Endothelial cell of umbilical vein (primary cell): ENCODE measurements around the gene GALNT17. TPM values are rescaled to one million over a fixed set of nuclear protein-coding genes. Genes with fewer than 3 reads are reported as not detected.

Experiments
- BruUV-seq: library from RNA; stranded (reverse); fragments of 400-500 nt; replicated peaks from 2 replicates; lab custom pipeline; 2021; lab: Mats Ljungman, UMichigan
- CTCF ChIA-PET: fragments of 300-600, 350-600 bp; sonication (Branson Sonifier 250); formaldehyde crosslinking; loops from one replicate; lab custom pipeline; 2021; ENCODE audit warnings: antibody characterized with exemption, inconsistent platforms; lab: Charles Lee
- POLR2A ChIA-PET: fragments of 300-600, 350-600 bp; sonication (Branson Sonifier 250); formaldehyde crosslinking; loops from one replicate; lab custom pipeline; 2021; ENCODE audit warnings: antibody characterized with exemption, inconsistent platforms; lab: Charles Lee
- DNase-seq: peaks from one replicate; pipeline ENCODE4 v3.0.0-alpha.2; 2011; ENCODE audit warnings: low read depth, low spot score
- FAIRE-seq: peaks from 2 replicates; lab custom pipeline; 2011; peaks lifted over from hg19 to GRCh38; lab: Jason Lieb, UNC
- H2AFZ ChIP-seq: 2 replicates; pipeline ENCODE4 v1.6.0; 2012; ENCODE audit warnings: low read depth, low read length, control low read depth, inconsistent platforms
- H3K27ac ChIP-seq: 2 replicates; pipeline ENCODE4 v1.5.1; 2011; ENCODE audit warnings: low read depth, mild to moderate bottlenecking, control low read depth, low read length, moderate library complexity; ENCODE audit not compliant: insufficient read depth
- H3K27me3 ChIP-seq, 2 experiments: 2 replicates each; pipeline versions ENCODE4 v1.6.0 to v1.6.1; 2011; ENCODE audit warnings: low read length in 2 of 2, mixed read lengths in 1 of 2; ENCODE audit not compliant: control insufficient read depth in 2 of 2, insufficient read depth in 2 of 2
- H3K36me3 ChIP-seq, 2 experiments: 2 replicates in 1 of 2; 3 replicates in 1 of 2; pipeline ENCODE4 v1.5.1; 2011; ENCODE audit warnings: low read length in 2 of 2, mild to moderate bottlenecking in 1 of 2, moderate library complexity in 1 of 2; ENCODE audit not compliant: control insufficient read depth in 2 of 2, insufficient read depth in 2 of 2; ENCODE audit errors: extremely low read depth in 1 of 2
- H3K4me1 ChIP-seq: 3 replicates; pipeline ENCODE4 v1.5.1; 2011; ENCODE audit warnings: mild to moderate bottlenecking, low read length; ENCODE audit not compliant: control insufficient read depth, insufficient read depth; ENCODE audit errors: extremely low read depth
- H3K4me2 ChIP-seq: 2 replicates; pipeline ENCODE4 v1.6.1; 2011; ENCODE audit warnings: low read length, control low read depth, mixed read lengths; ENCODE audit not compliant: insufficient read depth
- H3K4me3 ChIP-seq, 3 experiments: fragments of 200-600 bp in 1 of 3; sonication (generic), shearing (Covaris generic) in 1 of 3; replicated peaks in 1 of 3; 2 replicates each; pipeline ENCODE4 v1.5.1; 2011 to 2016; ENCODE audit warnings: control low read depth in 3 of 3, low read length in 3 of 3, mild to moderate bottlenecking in 2 of 3, inconsistent platforms in 1 of 3, low read depth in 1 of 3, moderate library complexity in 1 of 3; ENCODE audit not compliant: insufficient read depth in 1 of 3
- H3K79me2 ChIP-seq: 2 replicates; pipeline ENCODE4 v1.6.0; 2012; ENCODE audit warnings: low read length, inconsistent platforms; ENCODE audit not compliant: control insufficient read depth, insufficient read depth
- H3K9ac ChIP-seq: replicated peaks from 2 replicates; pipeline ENCODE3; 2011; ENCODE audit warnings: low read length, control low read depth; ENCODE audit not compliant: insufficient read depth; ENCODE audit errors: extremely low read depth
- H3K9me1 ChIP-seq: replicated peaks from 3 replicates; pipeline ENCODE4 v1.6.0; 2011; ENCODE audit warnings: mild to moderate bottlenecking, low read length; ENCODE audit not compliant: control insufficient read depth, insufficient read depth; ENCODE audit errors: extremely low read depth
- H3K9me3 ChIP-seq: replicated peaks from 2 replicates; pipeline ENCODE4 v1.5.1; 2012; ENCODE audit warnings: low read length, inconsistent platforms; ENCODE audit not compliant: control insufficient read depth, insufficient read depth
- H4K20me1 ChIP-seq: replicated peaks from 2 replicates; pipeline ENCODE3; 2011; ENCODE audit warnings: mild to moderate bottlenecking, low read length; ENCODE audit not compliant: control insufficient read depth, insufficient read depth; ENCODE audit errors: extremely low read depth
- EZH2 ChIP-seq: IDR thresholded peaks from 2 replicates; pipeline ENCODE4 v1.6.1; 2012; ENCODE audit warnings: borderline replicate concordance, low read depth, mild to moderate bottlenecking, moderate library complexity, low read length, inconsistent platforms; ENCODE audit not compliant: severe bottlenecking
- FOS ChIP-seq: IDR thresholded peaks from 2 replicates; pipeline ENCODE4 v1.6.1; 2011; ENCODE audit warnings: mild to moderate bottlenecking, low read length, moderate library complexity, borderline replicate concordance; ENCODE audit not compliant: insufficient read depth
- GATA2 ChIP-seq: IDR thresholded peaks from 2 replicates; pipeline ENCODE4 v1.7.0; 2011; ENCODE audit warnings: low read depth, mild to moderate bottlenecking, moderate library complexity, mixed read lengths, low read length; ENCODE audit not compliant: insufficient read length, insufficient read depth
- JUN ChIP-seq: IDR thresholded peaks from 2 replicates; pipeline ENCODE4 v1.6.1; 2011; ENCODE audit warnings: borderline replicate concordance, low read depth; ENCODE audit not compliant: insufficient read length, insufficient read depth
- MYC ChIP-seq: IDR thresholded peaks from one replicate; pipeline ENCODE4 v1.6.1; 2011; ENCODE audit warnings: mild to moderate bottlenecking, low read depth, low read length
- POLR2A ChIP-seq: IDR thresholded peaks from 2 replicates; pipeline ENCODE4 v1.6.1; 2012; ENCODE audit warnings: low read depth, mild to moderate bottlenecking, control low read depth, low read length
- POLR2AphosphoS5 ChIP-seq: IDR thresholded peaks from 2 replicates; pipeline ENCODE4 v1.6.1; 2012; ENCODE audit warnings: low read depth, mild to moderate bottlenecking, control low read depth, low read length, moderate library complexity; ENCODE audit not compliant: insufficient read depth
- dilution Hi-C: fragments of 300-500 bp; cut with MboI; formaldehyde crosslinking; loops from one replicate; pipeline ENCODE4 v1.15.0; 2019; ENCODE audit warnings: low sequenced_read_pairs; ENCODE audit not compliant: extremely low pct_ligation_motif_present
- intact Hi-C: fragments of 100-400 bp; cut with micrococcal nuclease; formaldehyde crosslinking; loops from one replicate; pipeline ENCODE4 v1.10.0; 2022
- polyA plus RNA-seq, 4 experiments: library from polyadenylated mRNA; depleted of rRNA in 3 of 4; stranded (reverse) in 3 of 4; unstranded in 1 of 4; fragments of >200 nt; gene quantifications; 2 replicates each; pipeline versions ENCODE4 v1.2.1 to v1.2.3, GENCODE V29; 2011 to 2012; ENCODE audit warnings: missing spikeins in 1 of 4
- total RNA-seq: library from RNA; stranded (reverse); gene quantifications from 2 replicates; pipeline ENCODE4 v1.2.3, GENCODE V29; 2021
- TF ChIP-seq, protein P1 (sequence below), 2 donors: IDR thresholded peaks; 1 replicate in 1 of 2; 2 replicates in 1 of 2; pipeline ENCODE4 v1.5.1; 2011; ENCODE audit warnings: low read length in 2 of 2, mild to moderate bottlenecking in 2 of 2, moderate library complexity in 2 of 2, control low read depth in 1 of 2, inconsistent platforms in 1 of 2, low read depth in 1 of 2; ENCODE audit not compliant: insufficient read depth in 1 of 2; ENCODE audit errors: extremely low read depth in 1 of 2

The GALNT17 gene
- total and polyA plus RNA-seq, 2 donors (not counting 3 experiments of a cell fraction or from before 2014, with no cell fraction given), result not detected

DNA sequence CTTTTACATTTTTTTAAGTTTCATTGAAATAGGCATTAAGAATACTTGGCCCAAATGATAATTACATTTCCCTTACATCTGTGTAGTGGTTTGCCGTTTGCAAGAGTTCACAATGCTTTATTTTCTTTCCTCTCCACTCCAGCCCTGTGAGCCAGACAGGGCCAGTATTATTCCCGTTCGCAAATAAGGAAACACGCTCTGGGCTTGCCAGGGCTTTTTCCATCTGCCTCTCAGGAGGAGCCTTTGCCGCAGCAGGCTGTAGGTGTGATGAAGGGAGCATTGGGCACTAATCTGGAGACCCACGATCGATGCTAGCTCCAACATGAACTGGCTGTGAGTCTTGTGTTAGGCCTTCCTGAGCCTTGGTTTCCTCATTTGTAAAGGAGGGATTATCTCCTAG is 154.4 kb downstream of the GALNT17 start:
- intact Hi-C loops (no loop called here), dilution Hi-C loops (no loop called here)
- CTCF ChIA-PET, result no interaction called here
- no peak overlapping the region for H2AFZ ChIP-seq
- H3K79me2 ChIP-seq, result no peaks in the 10 kb centered on the region
- TF ChIP-seq EZH2, result no peak
- no peak for TF ChIP-seq POLR2AphosphoS5
- TF ChIP-seq POLR2A, result no peak
- TF ChIP-seq GATA2, result no peak
- no peak for TF ChIP-seq MYC
- TF ChIP-seq, protein P1, sequence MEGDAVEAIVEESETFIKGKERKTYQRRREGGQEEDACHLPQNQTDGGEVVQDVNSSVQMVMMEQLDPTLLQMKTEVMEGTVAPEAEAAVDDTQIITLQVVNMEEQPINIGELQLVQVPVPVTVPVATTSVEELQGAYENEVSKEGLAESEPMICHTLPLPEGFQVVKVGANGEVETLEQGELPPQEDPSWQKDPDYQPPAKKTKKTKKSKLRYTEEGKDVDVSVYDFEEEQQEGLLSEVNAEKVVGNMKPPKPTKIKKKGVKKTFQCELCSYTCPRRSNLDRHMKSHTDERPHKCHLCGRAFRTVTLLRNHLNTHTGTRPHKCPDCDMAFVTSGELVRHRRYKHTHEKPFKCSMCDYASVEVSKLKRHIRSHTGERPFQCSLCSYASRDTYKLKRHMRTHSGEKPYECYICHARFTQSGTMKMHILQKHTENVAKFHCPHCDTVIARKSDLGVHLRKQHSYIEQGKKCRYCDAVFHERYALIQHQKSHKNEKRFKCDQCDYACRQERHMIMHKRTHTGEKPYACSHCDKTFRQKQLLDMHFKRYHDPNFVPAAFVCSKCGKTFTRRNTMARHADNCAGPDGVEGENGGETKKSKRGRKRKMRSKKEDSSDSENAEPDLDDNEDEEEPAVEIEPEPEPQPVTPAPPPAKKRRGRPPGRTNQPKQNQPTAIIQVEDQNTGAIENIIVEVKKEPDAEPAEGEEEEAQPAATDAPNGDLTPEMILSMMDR (IDR thresholded peaks at IDR 0.05; ENCODE audit: extremely low read depth in 1 of 2, insufficient read depth in 1 of 2, low read depth in 1 of 2, low read length in 2 of 2), result no peak
- TF ChIP-seq JUN, result no peak
- TF ChIP-seq FOS, result no peak
- H3K4me3 ChIP-seq, result no peak overlapping the region
- H3K4me1 ChIP-seq, result no peaks in the 10 kb centered on the region
- no peak overlapping the region for H3K4me2 ChIP-seq
- POLR2A ChIA-PET, result no interaction called here
- no peaks in the 10 kb centered on the region for H3K36me3 ChIP-seq
- no peak for DNase-seq
- H3K27me3 ChIP-seq, result no peaks in the 10 kb centered on the region
- FAIRE-seq, result no peak
- no peaks in the 10 kb centered on the region for H3K9me1 ChIP-seq
- H3K27ac ChIP-seq, result no peak overlapping the region
- H3K9me3 ChIP-seq, result peaks cover 2% of the 10 kb centered on the region
- no peaks in the 10 kb centered on the region for H4K20me1 ChIP-seq
- no TSS peak for BruUV-seq
- no peak overlapping the region for H3K9ac ChIP-seq
